H1 (cell line): Measurements from ENCODE around the gene UBE3C. TPM values are rescaled to one million over a fixed set of nuclear protein-coding genes. Genes with fewer than 3 reads are reported as not detected.

Experiments used
- CTCF ChIA-PET: fragments of 300-600 bp; sonication (Branson Sonifier 250); formaldehyde crosslinking; loops from one replicate; lab custom pipeline; 2021; ENCODE audit not compliant: partially characterized antibody; lab: Charles Lee
- POLR2A ChIA-PET: fragments of 300-600 bp; sonication (Branson Sonifier 250); formaldehyde crosslinking; loops from one replicate; lab custom pipeline; 2021; ENCODE audit warnings: inconsistent platforms; ENCODE audit not compliant: partially characterized antibody; lab: Charles Lee
- DNase-seq, 2 experiments: peaks; one replicate each; pipeline versions ENCODE4 v3.0.0 to v3.0.0-alpha.2; 2010 to 2022; ENCODE audit warnings: low spot score in 2 of 2, low read depth in 1 of 2, mixed read lengths in 1 of 2
- FAIRE-seq: peaks from 2 replicates; lab custom pipeline; 2011; peaks lifted over from hg19 to GRCh38; lab: Jason Lieb, UNC
- H2AFZ ChIP-seq: 2 replicates; pipeline ENCODE4 v1.8.1; 2012; ENCODE audit warnings: low read length, inconsistent platforms
- H2AK5ac ChIP-seq: 2 replicates; pipeline ENCODE4 v1.6.1; 2013; ENCODE audit warnings: low read depth, low read length
- H2BK120ac ChIP-seq: replicated peaks from 2 replicates; pipeline ENCODE3; 2013; ENCODE audit warnings: low read depth, low read length, inconsistent platforms
- H2BK12ac ChIP-seq: 2 replicates; pipeline ENCODE4 v1.6.1; 2013; ENCODE audit warnings: low read depth, low read length
- H2BK15ac ChIP-seq: 2 replicates; pipeline ENCODE4 v1.6.1; 2013; ENCODE audit warnings: low read length
- H2BK20ac ChIP-seq: 2 replicates; pipeline ENCODE4 v1.6.1; 2013; ENCODE audit warnings: low read length
- H2BK5ac ChIP-seq: 2 replicates; pipeline ENCODE4 v1.6.1; 2013; ENCODE audit warnings: low read depth, low read length
- H3K14ac ChIP-seq: 2 replicates; pipeline ENCODE4 v1.6.1; 2013; ENCODE audit warnings: inconsistent platforms; ENCODE audit not compliant: insufficient read length
- H3K18ac ChIP-seq: 2 replicates; pipeline ENCODE4 v1.6.1; 2013; ENCODE audit warnings: low read length; ENCODE audit errors: extremely low read depth
- H3K23ac ChIP-seq: 2 replicates; pipeline ENCODE4 v1.6.1; 2013; ENCODE audit warnings: inconsistent platforms; ENCODE audit not compliant: insufficient read length
- H3K23me2 ChIP-seq: 2 replicates; pipeline ENCODE4 v1.6.1; 2013; ENCODE audit warnings: low read depth, low read length
- H3K27ac ChIP-seq: 2 replicates; pipeline ENCODE4 v1.6.1; 2011; ENCODE audit warnings: low read depth, low read length, inconsistent platforms
- H3K27me3 ChIP-seq, 4 experiments: replicated peaks in 1 of 4; 1 replicate in 1 of 4; 2 replicates in 3 of 4; pipeline versions ENCODE4 v1.6.1 to v1.8.1; 2011 to 2013; ENCODE audit warnings: low read length in 3 of 4, mild to moderate bottlenecking in 3 of 4, inconsistent platforms in 2 of 4, mixed read lengths in 2 of 4, moderate library complexity in 1 of 4; ENCODE audit not compliant: control insufficient read depth in 3 of 4, insufficient read depth in 3 of 4; ENCODE audit errors: extremely low read depth in 1 of 4
- H3K36me3 ChIP-seq, 4 experiments: 2 replicates each; pipeline versions ENCODE4 v1.6.1 to v1.8.1; 2011 to 2013; ENCODE audit warnings: mild to moderate bottlenecking in 4 of 4, low read length in 3 of 4, moderate library complexity in 2 of 4, control low read depth in 1 of 4, inconsistent platforms in 1 of 4; ENCODE audit not compliant: insufficient read depth in 4 of 4, control insufficient read depth in 2 of 4
- H3K4ac ChIP-seq: replicated peaks from 2 replicates; pipeline ENCODE3; 2013; ENCODE audit warnings: low read length, low read depth, mixed read lengths, inconsistent platforms; ENCODE audit not compliant: insufficient read length
- H3K4me1 ChIP-seq, 4 experiments: replicated peaks in 1 of 4; 1 replicate in 1 of 4; 2 replicates in 3 of 4; pipeline versions ENCODE4 v1.6.1 to v1.8.1; 2011 to 2013; ENCODE audit warnings: low read length in 3 of 4, inconsistent platforms in 2 of 4, mixed read lengths in 1 of 4; ENCODE audit not compliant: insufficient read depth in 4 of 4, control insufficient read depth in 3 of 4
- H3K4me2 ChIP-seq, 2 experiments: 2 replicates each; pipeline versions ENCODE4 v1.6.1 to v1.8.1; 2011 to 2013; ENCODE audit warnings: low read depth in 2 of 2, low read length in 2 of 2, control low read depth in 1 of 2, inconsistent platforms in 1 of 2, mild to moderate bottlenecking in 1 of 2; ENCODE audit not compliant: insufficient read depth in 1 of 2
- H3K4me3 ChIP-seq, 4 experiments: fragments of 200-600, 300-600 bp in 1 of 4; sonication (generic), shearing (Covaris generic), sonication (Bioruptor Twin) in 1 of 4; 2 replicates each; pipeline versions ENCODE4 v1.5.1 to v1.8.1; 2011 to 2016; ENCODE audit warnings: low read length in 4 of 4, low read depth in 3 of 4, control low read depth in 2 of 4, inconsistent platforms in 2 of 4, mild to moderate bottlenecking in 2 of 4, mixed read lengths in 1 of 4, moderate library complexity in 1 of 4; ENCODE audit not compliant: insufficient read depth in 2 of 4; ENCODE audit errors: extremely low read depth in 1 of 4
- H3K56ac ChIP-seq: replicated peaks from 2 replicates; pipeline ENCODE3; 2013; ENCODE audit warnings: low read depth, mild to moderate bottlenecking, mixed read lengths, low read length, inconsistent platforms; ENCODE audit not compliant: insufficient read length
- H3K79me1 ChIP-seq: 2 replicates; pipeline ENCODE4 v1.6.1; 2013; ENCODE audit warnings: low read depth, low read length, control low read depth
- H3K79me2 ChIP-seq, 2 experiments: 2 replicates each; pipeline versions ENCODE4 v1.6.1 to v1.8.1; 2012 to 2013; ENCODE audit warnings: low read length in 2 of 2, mild to moderate bottlenecking in 2 of 2, inconsistent platforms in 1 of 2; ENCODE audit not compliant: insufficient read depth in 2 of 2, control insufficient read depth in 1 of 2
- H3K9ac ChIP-seq, 4 experiments: replicated peaks in 1 of 4; 1 replicate in 1 of 4; 2 replicates in 3 of 4; pipeline versions ENCODE4 v1.6.1 to v1.8.1; 2011 to 2013; ENCODE audit warnings: low read depth in 3 of 4, low read length in 3 of 4, control low read depth in 2 of 4, mild to moderate bottlenecking in 2 of 4, moderate library complexity in 2 of 4, inconsistent platforms in 1 of 4; ENCODE audit errors: extremely low read depth in 1 of 4
- H3K9me3 ChIP-seq, 2 experiments: 2 replicates each; pipeline versions ENCODE4 v1.6.1 to v1.8.1; 2012 to 2013; ENCODE audit warnings: mild to moderate bottlenecking in 2 of 2, moderate library complexity in 2 of 2, control low read depth in 1 of 2, inconsistent platforms in 1 of 2, low read depth in 1 of 2, low read length in 1 of 2, mixed read lengths in 1 of 2; ENCODE audit not compliant: insufficient read depth in 2 of 2
- H4K20me1 ChIP-seq, 2 experiments: replicated peaks in 1 of 2; 2 replicates each; pipeline versions ENCODE3 to v1.8.1; 2011 to 2013; ENCODE audit warnings: inconsistent platforms in 2 of 2, low read length in 2 of 2, mild to moderate bottlenecking in 1 of 2; ENCODE audit not compliant: insufficient read depth in 2 of 2, control insufficient read depth in 1 of 2
- H4K5ac ChIP-seq: 2 replicates; pipeline ENCODE4 v1.6.1; 2013; ENCODE audit warnings: low read length, low read depth, mixed read lengths, inconsistent platforms; ENCODE audit not compliant: insufficient read length
- H4K8ac ChIP-seq: 2 replicates; pipeline ENCODE4 v1.8.0; 2013; ENCODE audit warnings: mild to moderate bottlenecking, moderate library complexity, low read length, inconsistent platforms; ENCODE audit not compliant: insufficient read depth; ENCODE audit errors: extremely low read depth
- H4K91ac ChIP-seq: replicated peaks from 2 replicates; pipeline ENCODE3; 2013; ENCODE audit warnings: low read length, mixed read lengths, inconsistent platforms; ENCODE audit not compliant: insufficient read length
- ATF3 ChIP-seq: IDR thresholded peaks from 2 replicates; pipeline ENCODE4 v1.6.1; 2011; ENCODE audit warnings: low read depth, mild to moderate bottlenecking, low read length; ENCODE audit not compliant: insufficient read depth
- CHD2 ChIP-seq: IDR thresholded peaks from 2 replicates; pipeline ENCODE4 v1.6.1; 2012; ENCODE audit warnings: low read length, improper control_type of control experiment
- EP300 ChIP-seq, 2 experiments: IDR thresholded peaks; 1 replicate in 1 of 2; 2 replicates in 1 of 2; pipeline ENCODE4 v1.6.1; 2011 to 2012; ENCODE audit warnings: low read depth in 2 of 2, low read length in 2 of 2, mild to moderate bottlenecking in 2 of 2, borderline replicate concordance in 1 of 2, inconsistent platforms in 1 of 2, moderate library complexity in 1 of 2
- HDAC6 ChIP-seq: IDR thresholded peaks from one replicate; pipeline ENCODE4 v1.7.1; 2012; ENCODE audit warnings: low read depth, mild to moderate bottlenecking, inconsistent platforms, low read length, moderate library complexity
- KDM5A ChIP-seq: fragments of 200-600 bp; IDR thresholded peaks from 2 replicates; pipeline ENCODE4 v1.7.1; 2012; ENCODE audit warnings: mild to moderate bottlenecking, low read length, inconsistent platforms, mixed read lengths
- MAFK ChIP-seq: IDR thresholded peaks from 2 replicates; pipeline ENCODE4 v1.6.1; 2012; ENCODE audit warnings: low read depth, mild to moderate bottlenecking, improper control_type of control experiment, low read length
- POLR2A ChIP-seq, 2 experiments: IDR thresholded peaks; 1 replicate in 1 of 2; 2 replicates in 1 of 2; pipeline ENCODE4 v1.6.1; 2011; ENCODE audit warnings: low read depth in 2 of 2, low read length in 2 of 2, mild to moderate bottlenecking in 2 of 2; ENCODE audit errors: control extremely low read depth in 1 of 2
- RAD21 ChIP-seq, 2 experiments: IDR thresholded peaks in 1 of 2; conservative IDR thresholded peaks in 1 of 2; 2 replicates each; pipeline ENCODE4 v1.6.1; 2011; ENCODE audit warnings: low read depth in 2 of 2, low read length in 2 of 2, improper control_type of control experiment in 1 of 2, inconsistent platforms in 1 of 2, mild to moderate bottlenecking in 1 of 2, moderate library complexity in 1 of 2
- RNF2 ChIP-seq: fragments of 200-900, 300-1000 bp; sonication (generic); IDR thresholded peaks from 2 replicates; pipeline ENCODE4 v1.7.1; 2016; ENCODE audit warnings: borderline replicate concordance, low read depth, mild to moderate bottlenecking, antibody characterized with exemption, low read length; ENCODE audit not compliant: poor library complexity, severe bottlenecking; ENCODE audit errors: missing control alignments
- ZNF274 ChIP-seq: IDR thresholded peaks from 2 replicates; pipeline ENCODE4 v1.7.0; 2012; ENCODE audit warnings: low read length, borderline replicate concordance; ENCODE audit errors: extremely low read depth
- WGBS, 2 experiments: shearing (Covaris generic) in 1 of 2; methylation state at CpG; one replicate each; pipeline versions ENCODE4 v1.1.6 to v1.1.7; 2013 to 2015; ENCODE audit warnings: low lambda C conversion rate in 2 of 2, mixed read lengths in 2 of 2, inconsistent platforms in 1 of 2, low coverage in 1 of 2, missing lambda C conversion rate in 1 of 2; ENCODE audit not compliant: insufficient replicate concordance in 2 of 2, insufficient coverage in 1 of 2, insufficient read length in 1 of 2; ENCODE audit errors: extremely low coverage in 1 of 2, missing lambda C conversion rate in 1 of 2; 5-methylcytosine and 5-hydroxymethylcytosine counted together
- polyA plus RNA-seq, 7 experiments: library from polyadenylated mRNA; depleted of rRNA in 3 of 7; stranded (reverse) in 5 of 7; unstranded in 2 of 7; fragments of >200 nt in 5 of 7; fragments of 200-250 nt in 2 of 7; gene quantifications; 1 replicate in 5 of 7; 2 replicates in 1 of 7; 4 replicates in 1 of 7; pipeline versions ENCODE4 v1.2.1 to v1.2.3, GENCODE V29; 2011 to 2013; ENCODE audit warnings: missing spikeins in 2 of 7, mixed read lengths in 2 of 7
- total RNA-seq: library from RNA; stranded (reverse); fragmentation: NEBNext Ultra II Directional; extraction: Animal tissue kit (Norgen Biotek cat#: 25700); gene quantifications from 2 replicates; pipeline ENCODE4 v1.2.1, GENCODE V29; 2021

UBE3C gene
- total and polyA plus RNA-seq, 2 of the 8 experiments (the other 6 are each of a cell fraction or from before 2014, with no cell fraction given): 32.0 to 54.1 TPM

GRCh38 chr7:157097056-157097329, 41.7 kb upstream of the UBE3C start:
- H2BK12ac ChIP-seq: no peak overlapping the region
- no peaks in the 10 kb centered on the region for H3K27me3 ChIP-seq
- ChIA-PET CTCF (no interaction called here), POLR2A (no interaction called here)
- H3K4me2 ChIP-seq: no peak overlapping the region
- H2BK20ac ChIP-seq: no peak overlapping the region
- no peak overlapping the region for H4K91ac ChIP-seq
- no peak overlapping the region for H3K23ac ChIP-seq
- no peak overlapping the region for H3K4ac ChIP-seq
- no peak overlapping the region for H4K5ac ChIP-seq
- H2AFZ ChIP-seq: no peak overlapping the region
- no peak overlapping the region for H3K9ac ChIP-seq
- peaks cover 11 to 13% of the 10 kb centered on the region in 2 experiments for H3K9me3 ChIP-seq
- TF ChIP-seq KDM5A (no peak), EP300 (IDR thresholded peaks at IDR 0.05; ENCODE audit: borderline replicate concordance in 1 of 2, low read depth in 2 of 2, low read length in 2 of 2) (no peak), HDAC6 (no peak), ZNF274 (no peak), MAFK (no peak), CHD2 (no peak), ATF3 (no peak), RAD21 (IDR thresholded peaks at IDR 0.05 in 1 of 2, conservative IDR thresholded peaks at IDR 0.05 in 1 of 2; ENCODE audit: low read depth in 2 of 2, low read length in 2 of 2) (no peak), POLR2A (IDR thresholded peaks at IDR 0.05; ENCODE audit: control extremely low read depth in 1 of 2, low read depth in 2 of 2, low read length in 2 of 2) (no peak), RNF2 (no peak)
- DNase-seq: no peak
- H3K27ac ChIP-seq: no peak overlapping the region
- no peak overlapping the region for H3K14ac ChIP-seq
- no peak overlapping the region for H3K56ac ChIP-seq
- H2BK15ac ChIP-seq: no peak overlapping the region
- no peak overlapping the region for H2BK120ac ChIP-seq
- H2AK5ac ChIP-seq: no peak overlapping the region
- H4K8ac ChIP-seq: no peak overlapping the region
- 94% methylated on average over 10 of the region's 10 CpGs; no CpG with 5 or more reads in 1 of the 2 experiments for WGBS, 2 experiments
- H3K4me3 ChIP-seq: no peak overlapping the region
- no peak overlapping the region for H3K18ac ChIP-seq
- no peak overlapping the region for H2BK5ac ChIP-seq
- no peaks in the 10 kb centered on the region for H4K20me1 ChIP-seq
- no peak for FAIRE-seq
- no peaks in the 10 kb centered on the region for H3K4me1 ChIP-seq
- H3K79me2 ChIP-seq: no peaks in the 10 kb centered on the region
- H3K23me2 ChIP-seq: no peaks in the 10 kb centered on the region
- H3K79me1 ChIP-seq: no peaks in the 10 kb centered on the region
- H3K36me3 ChIP-seq: no peaks in the 10 kb centered on the region
